Cerebellar nuclear complex (tissue), 1 donor: ENCODE measurements around the gene CELSR3.
A peak's percentile ranks its signal among the peaks of the same experiment; 100 is the strongest.

Experiments used
- DNase-seq, 2 experiments: peaks; one replicate each; lab custom pipeline; 2025; lab: John Stamatoyannopoulos, UW

CELSR3 gene

DNA sequence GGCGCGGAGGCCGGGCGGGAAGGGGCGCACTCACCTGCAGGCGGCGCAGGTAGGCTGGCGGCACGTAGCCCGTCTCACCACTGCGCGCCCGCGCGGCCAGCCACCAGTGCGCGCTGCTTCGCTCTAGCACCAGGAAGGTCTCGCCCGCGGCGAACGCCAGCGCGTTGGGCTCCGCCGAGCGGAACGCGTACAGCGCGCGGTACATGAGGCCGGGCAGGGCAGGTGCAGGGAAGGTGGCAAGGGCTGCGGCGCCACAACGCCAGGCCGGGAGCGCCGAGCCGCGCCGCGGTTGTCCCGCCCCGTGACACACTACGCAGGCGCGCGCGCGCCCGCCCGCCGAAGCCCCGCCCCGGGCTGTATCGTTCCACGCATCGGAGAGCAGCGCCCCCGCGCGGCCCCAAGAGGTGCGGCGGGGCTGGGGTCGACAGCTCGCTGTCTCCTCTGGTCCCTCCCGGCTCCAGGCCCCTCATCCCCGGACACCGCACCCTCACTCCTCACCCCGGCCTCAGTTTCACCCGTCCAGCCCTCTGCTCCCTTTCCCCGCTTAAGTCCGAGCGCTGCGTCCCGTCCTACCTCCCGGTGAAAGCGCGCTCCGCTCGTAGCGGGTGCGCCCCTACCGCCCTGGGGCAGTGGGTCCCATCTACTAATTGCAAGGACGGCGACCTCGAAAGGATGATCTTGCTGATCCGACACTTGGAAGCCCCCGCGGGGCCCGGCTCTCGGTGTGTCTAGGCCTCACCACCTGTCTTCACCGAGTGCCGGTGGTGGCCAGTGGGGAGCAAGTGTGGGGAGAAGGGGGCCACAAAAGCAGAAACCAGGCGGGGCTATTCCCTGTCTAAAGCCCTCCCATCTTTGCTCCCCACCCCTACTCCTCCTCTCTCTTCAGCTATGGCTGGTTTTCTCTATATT is 23.2 kb upstream of the CELSR3 start, which contains the start of gene NCKIPSD:
Gene NCKIPSD, minus strand, starts transcription at position 313 of the 909 bp plus-strand sequence. Its CDS starts 108 bp downstream, at position 205.
- peak in 1 of 2 experiments; percentile 40 for DNase-seq

DNA sequence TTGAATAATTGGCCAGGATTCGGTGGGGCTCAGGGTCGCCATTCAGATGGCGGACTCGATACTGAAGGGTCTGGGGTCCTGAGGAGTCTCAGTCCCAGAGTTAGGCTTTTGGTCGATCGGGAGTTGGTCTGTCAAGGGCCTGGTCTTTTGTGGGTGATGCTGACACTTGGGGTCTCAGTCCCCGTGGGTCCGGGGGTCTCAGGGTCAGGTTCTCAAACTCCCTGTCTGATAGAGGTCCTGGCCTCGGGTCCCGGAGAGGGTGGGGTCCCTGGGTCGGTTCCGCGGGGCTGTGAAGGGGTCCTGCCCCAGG is 22.6 kb upstream of the CELSR3 start:
- DNase-seq: no peak

DNA sequence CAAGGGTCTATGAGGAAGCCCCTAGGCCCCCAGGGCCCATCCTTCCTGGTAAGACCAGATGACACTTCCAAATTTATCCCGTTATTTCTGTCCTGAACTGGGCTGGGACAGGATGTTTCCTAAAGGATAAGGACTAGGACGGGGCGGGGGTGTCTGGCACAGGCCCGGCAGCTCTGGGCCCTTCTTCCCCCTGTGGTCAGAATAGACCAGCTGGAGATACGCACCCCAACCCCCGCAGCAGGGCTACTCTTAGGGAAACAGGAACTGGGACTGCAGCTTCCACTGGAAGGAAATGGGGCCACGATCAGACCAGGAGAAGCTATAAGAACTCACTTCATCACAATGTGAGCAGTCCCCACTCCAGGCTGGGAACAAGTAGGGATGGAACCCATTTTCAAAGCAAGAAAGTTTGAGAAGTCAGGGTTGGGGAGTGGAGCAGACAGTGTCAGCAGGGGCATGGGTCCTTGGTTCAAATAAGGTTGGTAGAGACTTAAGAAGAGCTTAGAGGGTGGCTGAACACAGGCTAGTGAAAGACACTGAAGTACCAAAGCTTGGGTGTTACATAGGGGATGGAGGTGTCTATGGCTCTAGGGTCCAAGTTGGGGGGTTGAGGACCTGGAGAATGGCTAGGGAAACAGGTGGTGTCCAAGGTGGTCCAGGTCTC is 21.9 kb upstream of the CELSR3 start:
- DNase-seq: no peak

DNA sequence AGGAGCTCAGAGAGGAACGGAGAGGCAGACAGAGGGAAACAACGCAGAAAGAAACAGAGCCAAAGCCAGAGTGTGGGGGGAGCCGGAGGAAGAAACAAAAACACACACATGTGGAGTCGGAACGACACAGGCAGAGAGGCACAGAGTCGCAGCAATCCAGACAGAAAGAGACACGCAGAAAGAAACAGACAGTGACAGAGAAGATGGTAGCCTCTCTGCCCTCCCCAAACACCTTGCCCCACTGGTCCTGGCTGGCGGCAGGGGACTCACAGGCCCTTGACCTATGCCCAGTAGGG is 21.3 kb upstream of the CELSR3 start:
- no peak for DNase-seq

DNA sequence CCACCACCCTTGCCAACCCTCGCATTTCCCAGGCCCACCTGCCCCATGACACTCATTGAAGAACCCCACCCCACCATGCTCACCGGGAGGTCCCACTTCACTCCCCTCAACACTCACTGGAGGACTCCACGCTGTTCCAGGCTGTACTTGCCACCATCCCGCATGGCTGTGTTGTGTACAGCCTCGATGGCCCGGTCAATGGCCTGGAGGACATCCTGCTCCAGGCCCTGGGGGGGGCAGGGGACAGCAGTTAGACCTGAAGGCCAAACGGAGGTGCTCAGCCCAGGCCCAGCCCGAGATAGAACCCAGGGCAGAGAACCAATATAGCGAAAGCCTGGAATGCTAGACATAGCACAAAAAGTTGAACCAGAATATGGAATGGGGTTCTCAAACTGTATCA is 20.1 kb upstream of the CELSR3 start:
- DNase-seq: no peak

DNA sequence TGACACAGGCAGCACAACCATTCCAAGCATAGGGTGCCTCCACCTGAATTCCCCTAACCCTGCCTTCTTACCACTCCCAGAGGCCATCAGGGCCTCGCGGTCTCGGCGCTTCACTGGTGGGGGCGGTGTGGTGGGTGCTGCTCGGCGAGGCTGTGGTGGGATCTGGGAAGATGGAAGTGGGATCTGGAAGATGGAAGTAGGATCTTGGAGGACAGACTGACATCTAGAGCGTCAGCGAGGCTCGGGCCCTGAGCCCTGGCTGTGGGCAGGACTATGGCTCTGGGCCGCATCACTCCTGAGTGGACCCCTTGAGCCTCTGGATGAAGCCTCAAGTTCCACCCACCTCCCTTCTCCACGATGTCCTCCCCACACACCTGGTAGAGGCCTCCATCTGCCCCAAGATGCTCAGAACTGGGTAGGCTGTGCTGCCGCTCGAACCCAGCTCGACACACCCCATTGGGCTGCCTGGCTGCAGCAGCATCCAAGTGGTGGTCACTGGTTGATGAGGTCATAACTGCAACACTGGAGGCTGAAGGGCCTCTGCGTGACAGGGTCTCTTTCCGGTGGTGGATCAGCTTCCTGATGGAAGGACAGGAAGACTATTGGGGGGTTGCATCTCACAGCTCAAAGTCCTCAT is 19.4 kb upstream of the CELSR3 start:
- DNase-seq: no peak

DNA sequence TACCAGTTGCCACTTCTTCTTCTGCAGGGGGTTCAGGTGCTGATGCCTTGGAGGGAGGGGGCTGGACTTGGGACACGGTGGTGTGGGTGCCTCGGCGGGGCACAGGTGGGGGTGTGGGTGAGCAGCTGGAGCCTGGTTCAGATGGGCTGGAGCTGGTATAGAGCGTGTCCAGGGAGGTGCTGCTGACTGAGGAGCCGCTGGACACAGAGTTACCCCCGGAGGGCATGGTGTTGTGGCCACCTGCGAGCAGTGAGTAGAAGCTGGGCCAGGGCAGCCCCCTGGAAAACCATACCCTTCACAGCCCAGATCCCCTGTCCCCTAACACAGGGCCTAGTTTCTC is 18.8 kb upstream of the CELSR3 start:
- no peak for DNase-seq

DNA sequence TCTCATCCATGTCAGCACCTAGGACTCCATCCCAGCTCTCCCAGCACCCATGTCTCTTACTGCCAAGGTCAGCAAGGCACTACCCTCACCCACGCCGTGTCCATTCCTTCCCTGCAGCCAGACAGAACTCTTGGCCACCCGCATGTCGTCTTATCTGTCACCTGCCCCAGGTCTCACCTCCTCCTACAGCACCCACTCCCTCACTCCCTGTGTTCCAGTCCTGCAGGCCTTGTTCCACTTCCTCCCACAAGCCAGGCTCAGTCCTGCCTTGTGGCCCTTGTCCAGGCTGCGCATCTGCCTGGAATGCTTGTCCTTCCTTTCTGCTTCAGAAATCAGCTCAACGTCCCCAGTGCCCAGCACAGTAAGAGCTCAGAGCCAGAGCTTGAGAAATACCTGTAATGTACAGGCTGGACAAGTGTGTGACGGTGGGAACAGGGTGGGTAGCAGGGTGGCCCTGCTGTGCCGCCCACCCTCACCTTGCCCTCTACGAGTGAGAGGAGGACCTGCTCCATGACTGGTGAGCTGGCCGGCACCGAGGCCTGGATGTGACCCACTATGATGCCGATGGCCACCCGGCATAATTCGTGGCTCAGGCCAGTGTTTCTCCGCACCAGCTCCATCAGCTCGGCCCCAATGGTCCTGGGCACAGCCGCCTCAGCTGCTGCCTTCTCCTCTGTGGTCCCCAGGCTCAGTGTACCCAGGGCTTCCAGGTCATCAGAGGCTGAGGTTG is 18.3 kb upstream of the CELSR3 start:
- DNase-seq: no peak

DNA sequence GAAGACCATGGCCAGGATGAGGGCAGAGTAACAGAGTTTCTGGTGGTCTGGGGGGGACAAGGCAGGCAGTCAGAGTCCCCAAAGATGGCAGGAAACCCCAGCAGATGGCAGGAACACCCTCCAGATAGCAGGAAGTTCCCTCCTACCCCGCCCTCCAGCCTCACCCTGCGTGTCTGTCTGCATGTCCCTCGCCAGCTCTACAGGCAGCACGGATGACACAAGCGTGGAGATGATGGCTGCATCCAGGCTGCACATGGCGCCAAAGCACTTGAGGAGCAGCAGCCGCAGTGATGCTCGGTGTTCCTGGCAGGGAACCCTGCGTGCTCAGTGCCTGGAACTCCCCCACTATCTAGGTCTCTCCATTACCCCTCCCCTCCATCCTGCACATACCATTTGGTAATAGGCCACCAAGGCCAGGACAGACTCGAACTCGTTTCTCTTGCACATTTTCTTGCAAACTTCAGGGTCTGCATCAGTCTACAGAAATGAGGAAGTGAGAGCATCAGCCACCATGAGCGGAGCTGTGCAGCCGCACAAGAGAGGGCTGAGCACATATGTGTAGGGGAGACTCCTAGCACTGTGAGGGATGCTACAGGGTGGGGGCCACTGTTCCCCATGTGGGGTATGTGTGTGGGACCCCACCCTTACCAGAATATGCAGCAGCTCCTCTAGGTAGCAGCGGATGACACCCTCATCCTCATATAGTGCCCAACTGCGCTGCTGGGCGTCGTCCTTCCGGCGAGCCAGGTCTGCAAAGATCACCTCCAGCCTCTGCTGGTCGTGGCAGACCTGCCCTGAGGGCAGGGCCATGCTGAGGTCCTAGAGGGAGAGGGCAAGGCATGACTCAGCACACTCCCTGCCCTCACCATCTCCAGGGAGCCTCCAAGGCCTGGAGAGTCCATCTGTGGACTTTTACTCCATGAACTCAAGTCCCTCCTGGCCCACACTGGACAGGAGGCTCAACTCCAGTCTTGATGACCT is 17.0 kb upstream of the CELSR3 start:
- DNase-seq: no peak

DNA sequence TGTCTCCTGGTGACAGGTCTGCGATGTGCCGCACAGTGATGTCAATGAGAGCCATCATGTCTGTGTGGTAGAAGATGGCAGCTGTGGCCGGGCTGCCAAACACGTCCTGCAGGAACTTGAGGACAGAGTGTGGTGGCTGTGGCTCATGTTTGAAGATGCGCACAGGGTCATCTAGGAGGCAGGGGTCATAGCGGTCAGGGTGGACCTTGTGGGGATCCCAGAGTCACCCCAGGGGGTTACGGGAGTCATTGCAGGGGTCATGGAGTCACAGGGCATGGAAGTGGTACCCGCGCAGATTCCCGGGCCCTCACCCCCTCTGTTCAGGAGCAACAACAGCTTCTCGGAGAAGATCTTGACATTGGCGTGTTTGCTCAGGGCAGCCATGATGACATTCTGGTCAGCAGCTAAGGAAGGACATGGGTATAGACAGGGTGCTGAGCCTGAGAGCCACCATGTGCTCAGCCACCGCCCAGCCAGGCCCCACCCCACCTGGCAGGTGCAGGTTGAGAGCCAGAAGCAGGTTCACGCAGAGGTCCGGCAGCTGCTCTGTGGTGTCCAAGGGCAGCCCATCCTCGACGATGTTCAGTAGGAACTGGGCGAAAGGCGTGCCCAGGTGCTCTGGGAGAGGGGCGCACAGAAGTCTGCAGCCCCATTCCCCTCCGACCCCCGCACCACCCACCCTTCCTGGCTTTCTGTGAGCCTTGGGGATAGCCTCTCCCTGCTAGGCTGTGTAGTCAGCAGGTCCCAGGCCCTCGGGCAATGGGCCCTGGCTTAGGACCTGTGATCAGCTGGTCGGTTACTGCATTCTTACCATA is 16.1 kb upstream of the CELSR3 start:
- DNase-seq: no peak

DNA sequence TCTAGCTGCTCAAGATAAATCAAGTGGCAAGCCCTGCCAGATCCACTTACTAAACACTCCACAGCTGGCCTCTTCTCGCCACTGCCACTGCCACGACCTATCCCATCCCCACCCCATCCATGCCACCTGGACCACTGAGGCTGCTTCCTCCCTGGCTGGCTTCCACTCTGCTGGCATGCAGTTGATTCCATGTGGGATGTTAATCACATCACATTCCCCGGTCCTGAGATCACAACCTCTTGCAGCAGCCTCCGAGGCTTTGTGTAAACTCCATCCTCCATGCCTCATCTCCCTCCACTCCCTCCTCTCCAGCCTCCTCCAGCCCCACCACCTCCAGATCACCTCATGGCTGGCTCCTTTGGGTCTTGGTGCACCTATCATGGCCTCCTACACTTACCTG is 15.4 kb upstream of the CELSR3 start:
- DNase-seq: no peak

DNA sequence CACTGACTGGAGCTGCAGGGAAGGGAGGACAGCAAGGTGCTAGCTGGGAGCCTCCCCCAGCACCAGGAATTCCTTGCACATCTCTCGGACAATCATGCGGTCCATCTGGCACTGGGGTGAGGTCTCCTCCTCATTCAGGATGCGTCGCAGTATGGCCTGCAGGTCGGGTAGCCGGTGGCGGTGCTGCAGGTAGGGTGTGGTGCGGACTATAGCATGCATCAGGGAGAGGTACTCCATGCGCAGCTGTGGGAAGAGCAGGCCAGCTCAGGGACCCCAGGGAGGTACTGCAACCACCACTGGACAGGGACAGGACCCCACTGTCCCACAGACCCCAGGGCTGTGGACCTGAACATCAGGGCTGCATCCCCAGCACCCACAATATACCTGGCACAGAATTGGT is 11.8 kb upstream of the CELSR3 start:
- no peak for DNase-seq

DNA sequence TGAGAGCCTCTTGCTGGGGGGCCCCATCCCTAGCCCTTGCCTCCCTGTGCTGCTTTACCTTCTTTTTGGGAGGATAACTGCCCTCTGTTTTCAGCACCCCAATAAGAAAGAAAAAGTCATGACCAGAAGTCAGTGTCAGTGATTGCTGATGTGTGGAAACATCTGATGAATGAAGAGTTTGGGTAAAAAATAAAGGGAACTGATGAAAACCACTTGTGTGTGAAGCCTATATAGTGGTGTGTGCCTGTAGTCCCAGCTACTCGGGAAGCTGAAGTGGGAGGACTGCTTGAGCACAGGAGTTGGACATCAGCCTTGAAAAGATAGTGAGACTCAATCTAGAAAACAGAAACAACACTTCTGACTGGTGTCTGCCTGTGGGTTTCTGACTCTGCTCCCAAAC is 9.8 kb upstream of the CELSR3 start:
- no peak for DNase-seq

DNA sequence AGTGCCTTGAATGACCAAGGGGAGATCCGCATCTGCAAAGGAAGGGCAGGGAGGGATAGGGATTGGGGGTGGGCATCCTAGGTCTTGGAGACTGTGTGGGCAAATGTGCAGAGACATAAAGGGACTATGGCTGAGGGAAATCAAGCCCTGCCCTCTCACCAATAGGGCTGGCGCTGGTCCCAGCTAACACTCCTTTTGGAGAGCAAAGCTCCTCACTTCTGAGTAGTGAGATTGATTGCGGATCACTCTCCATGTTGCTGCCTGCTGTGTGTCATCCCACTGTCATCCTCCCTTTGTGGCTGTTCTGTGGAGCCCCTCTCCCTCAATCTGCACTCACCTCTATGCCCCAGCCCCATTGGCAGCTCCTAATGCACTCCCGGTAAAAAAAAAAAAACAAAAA is 2.2 kb upstream of the CELSR3 start:
- DNase-seq: no peak

DNA sequence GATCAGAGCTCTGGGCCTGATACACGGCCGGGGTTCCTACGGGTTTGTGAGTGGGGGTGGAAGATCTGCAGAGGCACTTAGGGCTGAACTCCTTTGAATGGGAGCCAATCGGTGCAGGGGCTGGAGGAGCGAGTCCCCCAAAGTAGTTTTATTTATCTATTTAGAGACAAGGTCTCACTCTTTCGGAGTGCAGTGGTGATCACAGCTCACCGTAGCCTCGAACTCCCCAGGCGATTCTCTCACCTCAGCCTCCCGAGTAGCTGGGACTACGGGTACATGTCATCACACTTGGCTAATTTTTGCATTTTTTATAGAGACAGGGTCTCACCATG is 1.6 kb upstream of the CELSR3 start:
- DNase-seq: no peak

DNA sequence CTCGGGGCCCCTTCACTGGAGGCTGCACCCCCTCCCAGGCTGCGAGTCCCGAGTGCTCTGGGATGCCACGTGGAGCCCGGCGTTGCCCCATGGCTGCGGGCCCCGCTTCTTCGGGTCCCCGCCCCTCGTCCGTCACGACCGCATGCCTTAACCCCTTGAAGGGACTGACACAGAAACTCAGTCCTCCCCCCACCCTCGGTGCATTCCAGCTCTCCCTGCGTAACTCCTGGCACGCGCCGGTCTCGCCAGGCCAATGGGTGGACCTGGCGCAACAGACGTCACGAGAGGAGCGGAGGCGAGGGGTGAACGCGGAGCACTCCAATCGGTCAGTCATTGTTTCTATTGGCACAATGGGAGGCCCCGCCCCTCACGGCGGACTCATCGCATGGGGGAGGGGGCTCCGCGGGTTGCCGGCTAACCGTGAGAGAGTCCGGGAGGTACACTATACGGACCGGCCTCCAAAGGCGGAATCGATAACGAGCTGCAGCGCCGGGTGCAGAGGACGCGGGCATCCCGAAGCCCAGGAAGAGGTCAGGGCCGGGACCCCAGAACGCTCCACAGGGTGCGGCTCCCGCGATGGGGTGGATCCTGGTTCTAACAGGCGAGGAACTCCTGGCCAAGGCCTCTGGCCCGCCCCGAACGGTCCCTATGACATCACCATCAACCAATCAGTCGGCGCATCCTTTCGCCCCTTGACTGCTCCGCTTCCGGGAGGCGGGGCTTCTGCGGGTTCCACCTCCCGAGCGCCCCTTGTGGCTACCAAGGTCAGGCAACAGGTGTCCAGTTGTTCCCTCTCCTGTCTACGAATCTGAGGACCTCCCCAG is 1.0 kb upstream of the CELSR3 start:
- peak; percentile 94 for DNase-seq

DNA sequence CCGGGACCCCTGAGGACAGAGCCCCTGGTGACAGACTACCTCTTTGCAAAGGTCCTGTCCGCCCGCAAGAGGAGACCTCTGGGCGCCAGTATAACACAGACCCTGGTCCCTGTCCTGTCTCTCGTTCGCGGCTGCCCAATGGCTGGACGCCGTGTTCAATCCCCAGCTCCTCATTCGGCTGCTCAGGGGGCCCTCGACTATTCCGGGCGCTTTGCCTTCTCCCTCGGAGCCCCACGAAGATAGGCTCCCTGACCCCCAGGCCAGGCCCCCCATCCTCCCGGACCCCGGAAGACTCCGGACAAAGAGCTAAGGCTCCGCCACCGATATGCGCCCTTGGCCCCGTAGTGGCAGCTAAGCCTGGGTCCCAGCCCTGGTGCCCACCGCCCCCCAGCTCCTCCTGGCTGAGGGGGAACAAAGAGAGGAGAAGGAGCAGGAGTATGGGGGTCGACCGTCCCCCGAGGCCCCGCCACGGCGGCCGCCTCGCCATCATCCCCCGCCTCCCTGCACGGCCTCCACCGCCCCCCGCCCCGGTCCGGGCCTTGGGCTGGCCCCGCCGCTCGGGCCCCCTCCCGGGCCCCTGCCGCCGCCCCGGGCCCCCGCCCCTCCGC is 437 bp downstream of the CELSR3 start:
- DNase-seq: no peak

DNA sequence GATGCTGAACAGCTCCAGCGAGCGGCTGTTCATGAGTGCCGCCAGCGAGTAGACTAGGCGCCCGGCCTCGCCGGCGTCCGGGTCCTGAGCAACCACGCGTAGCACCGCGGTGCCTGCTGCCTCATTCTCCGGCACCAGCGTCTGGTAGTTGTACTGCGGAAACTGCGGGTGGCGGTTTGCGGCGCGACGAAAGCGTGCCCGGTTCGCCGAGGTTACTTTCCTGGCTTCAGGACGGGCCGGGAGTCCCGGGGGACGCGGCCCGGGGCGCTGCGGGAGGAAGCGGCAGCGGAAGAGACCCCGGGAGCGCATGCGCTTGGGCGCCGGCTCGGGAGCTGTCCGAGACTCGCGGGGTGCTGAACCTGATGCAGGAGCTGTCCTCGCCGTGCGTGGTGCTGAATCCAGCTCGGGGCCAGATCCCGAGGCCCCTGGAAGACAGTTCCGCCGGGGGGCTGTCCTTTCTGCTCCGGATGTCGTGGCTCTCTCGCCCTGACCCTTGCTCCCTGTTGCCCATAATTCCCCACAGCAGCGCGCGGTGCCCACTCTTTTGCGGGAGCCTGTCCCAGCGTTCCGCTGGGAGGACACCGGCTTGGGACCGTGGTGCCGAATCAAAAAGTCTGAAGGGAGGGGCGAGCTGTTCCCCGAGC is 1.1 kb downstream of the CELSR3 start:
- DNase-seq: no peak
